HG02852 (cell line): ENCODE measurements around the gene NUB1.
"Not testable (repeated sequence)": the region's sequence is repeated elsewhere in the genome, so short reads cannot be mapped to it uniquely, and the experiment has no call there.

Source experiments
- ATAC-seq: cut with Tn5 transposase; IDR thresholded peaks from one replicate; pipeline ENCODE4 v1.9.1; 2021; ENCODE audit warnings: mild to moderate bottlenecking, moderate library complexity; ENCODE audit not compliant: unreplicated experiment

Gene NUB1

GRCh38 chr7:151341357-151342101 lies at the start of gene NUB1:
TSS of gene NUB1 (plus strand) at chr7:151341812. CDS start at chr7:151345350, 3,538 bp downstream.
- peak; percentile 41 for ATAC-seq

- ATAC-seq = no peak
These were observed 48.8 kb upstream of the NUB1 start for GRCh38 chr7:151292850-151293249.

GRCh38 chr7:151296202-151296992 lies 45.2 kb upstream of the NUB1 start:
- no peak for ATAC-seq

- no peak for ATAC-seq
These were observed 42.8 kb upstream of the NUB1 start for GRCh38 chr7:151298765-151299164.

GRCh38 chr7:151299530-151299929 lies 42.1 kb upstream of the NUB1 start:
- no peak for ATAC-seq

GRCh38 chr7:151299940-151300645 lies 41.5 kb upstream of the NUB1 start:
- no peak for ATAC-seq

- no peak for ATAC-seq
These were observed 39.8 kb upstream of the NUB1 start for GRCh38 chr7:151301471-151302462.

GRCh38 chr7:151304251-151304650 lies 37.4 kb upstream of the NUB1 start:
- ATAC-seq = not testable (repeated sequence)

GRCh38 chr7:151304856-151305255 lies 36.8 kb upstream of the NUB1 start:
- no peak for ATAC-seq

GRCh38 chr7:151306374-151306773 lies 35.2 kb upstream of the NUB1 start:
- no peak for ATAC-seq

GRCh38 chr7:151306860-151307259 lies 34.8 kb upstream of the NUB1 start:
- ATAC-seq = no peak

GRCh38 chr7:151307536-151307935 lies 34.1 kb upstream of the NUB1 start:
- ATAC-seq = no peak

GRCh38 chr7:151308256-151308655 lies 33.4 kb upstream of the NUB1 start:
- no peak for ATAC-seq

GRCh38 chr7:151308791-151309190 lies 32.8 kb upstream of the NUB1 start:
- no peak for ATAC-seq

GRCh38 chr7:151309311-151309710 lies 32.3 kb upstream of the NUB1 start:
- no peak for ATAC-seq

- no peak for ATAC-seq
These were observed 31.0 kb upstream of the NUB1 start for GRCh38 chr7:151310578-151310977.

- ATAC-seq = no peak
These were observed 30.2 kb upstream of the NUB1 start for GRCh38 chr7:151311294-151311864.

GRCh38 chr7:151312356-151312755 lies 29.3 kb upstream of the NUB1 start:
- no peak for ATAC-seq

GRCh38 chr7:151312831-151313809 lies 28.5 kb upstream of the NUB1 start:
- no peak for ATAC-seq
